GM19328 (cell line): ENCODE measurements around the gene SCAMP2.
A peak's percentile ranks its signal among the peaks of the same experiment; 100 is the strongest.

Experiments
- ATAC-seq: cut with Tn5 transposase; IDR thresholded peaks from one replicate; pipeline ENCODE4 v1.9.1; 2021; ENCODE audit warnings: mild to moderate bottlenecking, moderate library complexity; ENCODE audit not compliant: unreplicated experiment

The SCAMP2 gene

DNA sequence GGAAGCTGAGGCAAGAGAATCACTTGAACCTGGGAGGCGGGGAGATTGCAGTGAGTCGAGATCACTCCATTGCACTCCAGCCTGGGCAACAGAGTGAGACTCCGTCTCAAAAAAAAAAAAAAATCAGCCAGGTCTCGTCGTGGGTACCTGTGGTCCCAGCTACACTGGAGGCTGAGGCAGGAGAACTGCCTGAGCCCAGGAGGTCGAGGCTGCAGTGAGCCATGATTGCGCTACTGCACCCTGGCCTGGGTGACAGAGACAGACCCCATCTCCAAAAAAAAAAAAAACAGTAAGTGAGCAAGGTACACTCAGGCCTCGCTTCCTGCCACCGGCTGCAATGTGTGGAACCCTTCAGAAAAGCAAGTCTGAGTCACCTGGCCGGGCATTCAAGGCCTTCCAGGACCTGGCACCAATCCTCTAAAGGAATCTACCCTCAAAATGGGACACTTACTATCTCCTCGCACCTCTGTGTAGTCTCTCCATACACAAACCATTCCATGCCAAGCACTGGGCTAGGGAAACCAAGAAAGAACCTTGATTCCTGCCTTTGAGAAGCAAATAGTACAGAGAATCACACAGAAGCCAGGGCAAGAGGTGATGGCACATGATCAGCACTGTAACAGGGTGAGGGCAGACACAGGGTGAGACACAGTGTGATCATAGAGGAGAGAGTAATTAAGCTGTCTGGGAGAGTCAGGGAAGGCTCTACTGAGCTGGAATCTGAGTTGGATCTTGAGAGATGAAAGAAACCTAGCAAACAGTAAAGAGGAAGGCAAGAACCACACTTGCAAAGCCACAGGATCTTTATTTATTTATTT is 9.7 kb downstream of the SCAMP2 start:
- ATAC-seq, result no peak

DNA sequence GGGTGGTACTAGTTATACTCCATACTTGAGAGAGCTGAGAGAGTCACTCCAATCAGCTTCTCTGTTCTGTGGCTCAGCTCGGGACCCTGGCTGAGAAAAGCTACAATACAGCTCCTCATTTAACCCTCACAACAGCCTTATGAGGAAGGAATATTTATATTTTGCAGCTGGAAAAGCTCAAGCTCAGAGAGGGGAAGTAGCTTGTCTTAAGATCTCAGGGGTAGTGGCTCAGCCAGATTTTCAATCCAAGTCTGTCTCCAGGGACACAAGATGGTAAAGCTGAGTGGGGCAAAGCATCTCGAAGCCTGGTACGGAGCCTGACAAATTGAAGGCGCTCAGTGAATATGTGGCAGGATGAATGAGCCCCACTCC is 14.8 kb downstream of the SCAMP2 start:
- ATAC-seq, result no peak

DNA sequence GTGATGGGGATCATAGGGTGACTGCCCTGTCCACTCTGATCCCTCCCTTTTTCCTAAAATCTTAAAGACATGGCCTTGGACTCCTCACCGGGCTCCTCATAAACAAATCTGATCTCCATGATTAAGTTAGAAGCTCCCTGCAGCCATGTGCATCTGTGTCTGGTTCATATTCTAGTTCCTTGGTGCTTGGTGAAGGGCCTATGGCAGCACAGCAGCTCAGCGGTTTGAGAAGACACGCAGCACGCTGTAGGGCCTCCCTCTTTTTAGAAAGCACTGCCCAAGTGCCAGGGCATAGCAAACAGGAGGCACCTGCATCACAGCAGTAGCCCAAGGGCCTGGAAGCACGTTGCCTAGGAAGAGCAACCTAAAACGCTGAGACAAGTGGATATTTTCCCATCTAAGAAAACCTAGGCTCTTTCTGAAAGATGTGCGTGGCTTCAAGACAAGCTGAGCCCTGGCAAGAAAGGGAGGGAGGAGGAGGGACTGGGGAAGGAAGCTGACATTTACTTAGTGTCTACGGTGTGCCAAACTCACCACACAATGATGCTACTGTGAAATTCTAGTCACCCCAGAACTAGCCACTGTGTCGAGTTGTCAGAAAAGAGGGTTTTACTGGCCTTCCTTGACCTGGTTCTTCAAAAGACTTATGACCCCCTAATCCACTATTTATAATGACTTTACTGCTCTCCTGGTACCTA is 15.3 kb downstream of the SCAMP2 start:
- no peak for ATAC-seq

DNA sequence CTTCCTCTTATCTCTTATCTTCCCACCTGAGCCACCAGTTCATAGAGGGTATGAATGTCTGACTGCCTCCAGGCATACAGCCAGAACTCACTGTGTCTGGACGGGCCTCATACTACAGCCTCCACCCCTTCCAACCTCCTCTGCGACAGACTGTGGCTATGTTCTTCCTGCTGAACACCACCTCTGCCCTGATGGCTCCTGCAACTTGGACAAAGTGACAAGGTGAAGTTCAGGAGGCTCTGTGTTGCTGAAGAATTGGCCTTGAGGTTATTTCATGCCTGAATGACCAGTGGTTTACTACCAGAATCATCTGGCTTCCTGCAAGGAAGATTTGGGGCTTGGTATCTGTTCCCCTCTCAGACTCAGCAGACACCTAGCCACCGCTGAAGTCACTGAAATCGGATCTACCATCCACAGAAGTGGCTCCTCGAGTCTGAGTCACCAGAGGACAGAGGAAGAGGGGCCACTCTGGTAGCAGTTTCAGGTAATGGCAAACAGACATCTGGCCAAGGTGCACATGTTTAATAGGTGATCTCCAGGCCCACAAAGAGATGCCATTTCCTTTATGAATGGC is 16.0 kb downstream of the SCAMP2 start:
- ATAC-seq, result no peak

DNA sequence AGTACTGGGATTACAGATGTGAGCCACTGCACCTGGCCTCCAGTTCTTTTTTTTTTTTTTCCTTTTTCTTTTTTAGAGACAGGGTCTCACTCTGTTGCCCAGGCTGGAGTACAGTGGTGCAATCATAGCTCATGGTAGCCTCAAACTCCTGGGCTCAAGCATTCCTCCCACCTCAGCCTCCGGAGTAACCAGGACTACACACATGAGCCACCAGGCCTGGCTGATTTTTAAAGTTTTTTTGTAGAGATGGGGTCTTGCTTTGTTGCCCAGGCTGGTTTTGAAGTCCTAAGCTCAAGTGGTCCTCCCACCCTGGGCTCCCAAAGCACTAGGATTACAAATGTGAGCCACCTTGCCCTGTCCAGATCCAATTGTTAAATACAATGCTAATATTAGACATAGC is 16.6 kb downstream of the SCAMP2 start:
- no peak for ATAC-seq

DNA sequence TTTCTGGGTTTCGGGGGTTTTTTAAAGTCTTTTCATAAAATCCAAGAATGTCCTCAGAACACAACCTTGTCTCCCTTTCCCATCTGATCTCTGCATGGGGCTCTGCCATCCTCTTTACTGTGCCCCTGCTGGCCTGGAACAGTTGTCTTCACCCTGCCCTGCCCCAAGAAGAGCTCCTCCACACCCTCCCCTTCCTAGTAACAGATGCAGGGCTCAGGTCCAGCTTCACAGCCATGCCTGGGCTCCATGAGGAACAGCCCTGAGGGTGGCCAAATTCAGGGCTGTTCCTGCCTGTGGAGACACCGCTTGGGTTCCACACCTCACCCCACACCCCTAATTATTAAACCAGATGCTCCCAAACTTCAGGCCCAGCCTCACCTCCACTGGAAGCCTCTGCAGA is 17.3 kb downstream of the SCAMP2 start:
- ATAC-seq, result no peak

DNA sequence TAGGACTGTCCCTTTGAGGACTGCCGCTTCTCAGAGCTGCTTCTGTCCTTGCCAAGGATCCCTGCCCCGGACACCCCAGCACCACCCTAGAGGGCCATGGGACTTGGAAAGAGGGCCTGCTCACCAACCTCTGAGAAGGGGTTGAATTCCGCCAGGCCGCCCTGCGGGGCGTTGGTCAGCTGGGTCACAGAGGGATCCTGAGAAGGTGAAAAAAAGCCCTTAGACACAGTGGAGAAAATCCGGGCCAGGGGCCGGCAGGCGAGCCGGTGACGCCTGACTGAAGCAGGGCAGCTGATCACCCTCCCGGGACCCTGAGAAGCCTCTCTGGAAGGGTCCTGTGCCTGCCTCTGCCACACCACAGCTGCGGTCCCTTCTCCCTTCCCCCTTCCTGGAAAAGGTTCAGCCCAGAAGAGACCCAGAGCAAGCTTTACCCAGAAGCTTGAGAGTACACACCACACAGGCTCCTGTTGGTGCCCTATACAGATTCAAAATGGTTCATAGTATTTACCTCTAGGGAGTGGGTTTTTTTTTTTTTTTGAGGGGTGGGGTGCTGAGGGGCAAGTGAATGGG is 18.6 kb downstream of the SCAMP2 start:
- ATAC-seq, result no peak

DNA sequence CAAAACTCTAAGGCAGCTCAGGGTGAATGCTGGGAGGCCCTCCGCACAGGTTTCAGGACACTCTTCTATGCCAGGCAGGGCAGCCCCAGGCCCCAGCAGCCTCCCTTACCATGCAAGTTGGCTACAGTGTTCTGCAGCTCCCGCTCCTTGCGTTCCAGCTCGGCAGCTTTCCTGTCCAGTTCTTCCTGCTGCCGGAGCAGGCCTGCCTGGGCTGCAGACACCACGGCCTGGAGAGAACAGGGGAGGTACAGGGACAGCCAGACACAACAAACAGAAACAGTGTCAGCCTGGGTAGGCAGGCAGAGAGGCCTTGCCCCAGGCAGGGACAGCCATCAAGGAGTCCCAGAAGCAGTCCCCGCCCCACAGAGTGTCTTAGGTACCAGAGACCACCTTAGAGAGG is 21.2 kb downstream of the SCAMP2 start:
- ATAC-seq, result no peak

DNA sequence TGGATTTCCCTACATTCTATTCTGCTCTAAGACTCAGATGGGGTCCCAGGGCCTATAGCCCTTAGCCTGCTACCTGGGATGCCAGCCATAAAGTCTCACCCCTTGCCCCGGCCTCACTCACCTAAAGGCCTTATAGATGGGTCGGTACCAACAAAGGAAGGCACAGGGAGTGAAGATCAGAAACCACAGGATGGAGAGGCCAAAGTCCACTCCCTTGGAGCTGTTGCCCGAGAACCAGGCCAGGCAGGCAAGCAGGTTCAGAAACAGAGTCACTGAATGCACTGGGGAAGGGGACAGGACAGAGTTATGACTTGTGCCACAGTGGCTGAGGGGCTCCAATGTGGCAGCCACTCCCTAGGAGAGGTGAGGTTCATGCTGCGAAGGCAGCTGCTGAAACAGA is 22.8 kb downstream of the SCAMP2 start:
- no peak for ATAC-seq

DNA sequence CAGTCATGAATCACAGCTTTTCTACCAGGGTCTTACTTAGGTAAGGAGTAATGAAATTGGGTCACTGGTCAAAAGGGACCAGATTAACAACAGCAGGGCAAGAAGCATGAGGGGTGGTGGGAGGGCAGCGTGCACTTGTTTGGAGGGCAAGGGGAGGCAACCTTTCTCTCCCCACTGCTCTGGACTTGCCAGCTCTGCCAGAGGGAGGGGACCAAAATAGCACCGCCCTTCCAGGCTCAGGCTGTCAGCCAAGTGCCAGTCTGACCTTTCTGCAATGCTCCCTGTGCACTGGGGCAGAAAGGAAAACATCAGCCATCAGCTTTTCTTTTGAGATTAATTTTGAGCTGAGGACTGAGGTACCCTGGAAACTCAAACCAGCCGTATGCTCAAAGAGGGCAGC is 25.7 kb downstream of the SCAMP2 start:
- no peak for ATAC-seq

DNA sequence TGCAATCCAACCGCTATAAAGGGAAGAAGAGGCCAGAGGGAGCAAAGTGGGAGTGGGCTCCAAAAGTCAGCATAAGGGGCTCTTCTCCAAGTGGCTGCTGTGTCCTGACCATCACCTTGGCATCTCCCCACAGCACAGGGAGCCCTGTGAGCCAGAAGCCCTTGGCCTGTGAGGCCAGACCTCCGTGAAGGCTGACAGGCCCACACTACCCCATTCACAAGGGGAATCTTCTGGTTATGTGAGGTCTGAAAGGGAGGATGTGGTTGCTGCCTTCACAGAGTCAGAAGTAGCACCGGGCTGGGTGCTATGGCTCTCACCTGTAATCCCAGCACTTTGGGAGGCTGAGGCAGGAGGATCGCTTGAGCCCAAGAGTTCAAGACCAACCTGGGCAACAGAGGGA is 27.6 kb downstream of the SCAMP2 start:
- ATAC-seq, result no peak

DNA sequence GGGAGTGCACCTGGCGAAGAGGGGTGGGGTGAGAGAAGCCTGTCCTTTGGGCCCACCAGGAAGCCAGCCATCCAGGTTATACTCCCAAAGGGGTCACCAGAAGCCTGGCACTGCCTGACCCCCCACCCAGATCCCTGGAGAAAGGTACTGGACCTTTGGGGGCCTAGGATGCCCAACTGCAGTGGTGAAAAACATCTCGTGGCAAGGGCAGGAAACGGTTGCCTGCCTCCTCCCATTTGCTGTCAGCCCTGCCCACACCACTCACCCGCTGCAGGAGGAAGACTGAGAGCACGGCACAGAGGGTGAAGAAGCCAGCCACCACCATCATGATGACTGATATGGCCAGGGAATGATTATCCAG is 28.0 kb downstream of the SCAMP2 start:
- ATAC-seq, result no peak

DNA sequence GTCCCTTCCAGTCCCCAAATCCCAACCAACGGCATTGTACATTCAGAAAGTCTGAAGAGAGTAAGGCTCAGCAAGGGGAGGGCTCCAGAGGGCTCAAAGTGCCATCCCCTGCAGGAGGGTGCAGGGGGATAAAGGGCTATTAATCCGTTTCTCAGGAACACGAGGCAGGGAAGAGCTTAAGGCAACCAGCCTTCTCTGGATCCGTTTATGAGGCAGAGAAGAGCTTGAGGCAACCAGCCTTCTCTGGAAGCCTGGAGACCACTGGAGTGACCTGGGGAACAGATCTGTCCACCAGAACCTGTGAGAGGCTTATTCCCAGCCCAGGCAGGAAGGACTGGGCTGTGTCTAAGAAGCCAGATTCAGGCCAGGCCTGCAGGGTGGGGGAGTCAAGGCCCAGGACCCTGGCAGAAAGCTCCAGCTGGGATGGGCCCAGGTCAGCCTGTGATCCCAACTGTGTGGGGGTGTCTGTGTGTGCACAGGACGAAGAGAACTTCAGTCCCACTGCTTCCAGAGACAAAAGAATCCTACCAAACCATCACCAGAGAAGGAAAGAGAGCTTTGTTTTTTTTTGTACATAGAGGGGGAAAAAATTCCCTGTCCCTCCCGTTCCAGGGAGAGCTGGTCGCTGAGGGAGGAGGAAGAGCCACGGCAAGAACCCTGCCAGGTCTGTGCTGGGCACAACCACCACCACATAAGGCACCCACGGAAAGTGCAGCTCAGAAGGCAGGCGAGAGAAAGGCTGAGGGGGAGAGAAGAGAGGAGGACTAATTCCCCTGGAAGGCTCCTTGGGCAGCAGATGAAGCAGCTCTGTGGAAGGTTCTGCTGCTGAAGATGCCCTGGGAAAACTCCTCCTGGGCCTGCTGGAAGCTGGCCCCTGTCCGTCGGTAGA is 28.6 kb downstream of the SCAMP2 start:
- no peak for ATAC-seq

DNA sequence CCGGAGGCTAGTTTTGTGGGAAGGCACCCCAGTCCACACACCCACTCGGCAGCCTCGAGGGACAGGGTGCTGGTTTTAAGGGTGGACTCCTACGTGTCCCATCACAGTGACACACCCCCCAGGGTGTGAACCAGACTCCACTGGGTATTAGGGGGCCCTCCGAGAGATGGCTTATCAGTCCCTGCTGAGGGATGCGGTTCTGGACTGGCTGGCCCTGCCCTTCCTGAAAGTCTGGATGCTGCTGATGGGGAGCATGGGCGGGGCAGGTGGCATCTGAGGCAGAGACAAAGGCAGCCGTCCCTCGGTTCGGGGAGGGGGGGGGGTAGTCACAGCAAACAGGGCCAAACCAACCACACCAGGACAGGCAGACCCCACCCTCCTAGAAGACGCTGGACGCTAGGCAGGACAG is 29.3 kb downstream of the SCAMP2 start:
- no peak for ATAC-seq

DNA sequence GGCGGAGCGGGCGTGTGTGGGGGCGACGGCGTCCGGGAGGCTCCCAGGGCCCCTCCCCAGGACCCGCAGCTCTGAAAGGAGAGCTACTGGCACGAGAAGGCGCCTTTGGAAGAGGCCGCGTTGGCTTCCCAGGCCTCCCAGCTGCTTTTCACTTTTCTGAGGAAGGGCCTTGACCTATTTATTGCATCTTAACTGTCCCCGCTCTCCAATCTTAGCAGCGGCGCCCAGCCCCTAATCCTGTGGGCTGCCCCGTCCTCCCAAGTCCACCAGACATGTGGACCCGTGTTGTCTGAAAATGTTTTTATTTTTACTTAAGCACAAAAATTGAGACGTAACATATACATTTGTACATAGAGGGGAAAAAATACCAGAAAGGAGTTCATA is 29.7 kb downstream of the SCAMP2 start:
- no peak for ATAC-seq

DNA sequence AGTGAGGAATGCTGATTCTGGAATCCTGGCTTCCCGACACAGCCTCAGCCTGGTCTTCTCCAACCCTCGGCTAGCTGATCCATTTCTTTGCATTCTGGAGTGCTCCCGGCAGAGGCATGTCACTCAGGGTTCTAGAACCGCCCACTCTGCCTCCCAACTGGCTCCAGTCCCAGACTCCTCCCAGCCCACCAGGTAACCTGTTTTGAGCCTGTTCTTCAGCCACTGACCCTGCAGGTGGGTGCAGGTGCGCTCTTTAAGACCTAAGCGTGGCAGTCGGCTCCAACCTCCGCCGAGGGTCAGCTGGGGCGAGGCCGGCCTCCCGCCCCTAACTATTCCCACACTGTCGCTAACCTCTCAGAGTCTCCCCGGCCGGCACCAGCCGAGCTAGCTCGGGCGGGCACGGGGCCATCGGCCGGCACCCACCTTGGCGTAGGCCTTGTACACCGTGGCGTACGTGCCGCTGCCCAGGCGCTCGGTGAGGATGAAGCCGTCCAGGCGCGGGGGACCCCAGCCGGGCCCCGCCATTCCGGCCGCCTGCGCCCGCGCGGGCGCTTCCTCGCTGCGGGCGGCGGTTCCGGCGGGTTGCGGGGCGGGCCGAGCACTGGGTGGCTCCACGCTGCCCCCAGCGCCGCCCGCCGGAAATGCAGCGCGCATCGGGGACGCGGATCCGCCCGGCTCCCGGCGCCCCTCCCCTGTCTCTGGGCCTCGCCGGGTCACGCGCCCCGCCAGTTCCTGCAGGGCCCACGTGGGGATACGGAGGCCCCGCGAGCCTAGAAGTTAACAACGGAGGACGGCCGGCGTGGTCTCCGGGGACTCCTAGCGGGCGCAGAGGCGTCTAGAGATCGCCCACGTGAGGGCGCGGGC is 30.4 kb downstream of the SCAMP2 start, which contains the start of gene ULK3:
TSS of gene ULK3 (minus strand) at position 576 of the 864 bp plus-strand sequence. CDS start at position 525, 51 bp downstream.
- ATAC-seq, result peak; percentile 82

DNA sequence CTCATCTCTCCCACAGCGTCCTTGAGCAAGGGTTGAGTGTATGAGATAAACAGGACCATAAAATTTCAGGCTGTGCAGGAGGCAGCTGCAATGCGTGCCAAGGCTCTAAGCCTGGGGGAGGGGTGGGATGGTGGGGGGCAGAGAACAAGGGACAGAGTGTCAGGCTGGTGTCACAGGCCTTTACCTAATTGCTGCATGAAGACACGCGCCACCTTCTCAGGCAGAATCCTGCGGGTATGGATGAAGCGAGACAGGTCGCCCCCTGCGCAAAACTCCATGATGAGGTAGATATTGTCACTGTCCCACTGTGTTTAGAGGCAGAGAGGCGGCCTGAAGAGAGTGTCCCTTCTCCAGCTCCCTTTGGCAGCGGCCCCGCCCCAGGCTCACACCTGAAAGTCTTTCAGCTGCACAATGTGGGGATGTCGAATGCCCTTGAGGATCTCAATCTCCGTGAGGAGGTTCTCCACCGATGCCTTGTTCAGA is 31.2 kb downstream of the SCAMP2 start:
- ATAC-seq, result no peak

DNA sequence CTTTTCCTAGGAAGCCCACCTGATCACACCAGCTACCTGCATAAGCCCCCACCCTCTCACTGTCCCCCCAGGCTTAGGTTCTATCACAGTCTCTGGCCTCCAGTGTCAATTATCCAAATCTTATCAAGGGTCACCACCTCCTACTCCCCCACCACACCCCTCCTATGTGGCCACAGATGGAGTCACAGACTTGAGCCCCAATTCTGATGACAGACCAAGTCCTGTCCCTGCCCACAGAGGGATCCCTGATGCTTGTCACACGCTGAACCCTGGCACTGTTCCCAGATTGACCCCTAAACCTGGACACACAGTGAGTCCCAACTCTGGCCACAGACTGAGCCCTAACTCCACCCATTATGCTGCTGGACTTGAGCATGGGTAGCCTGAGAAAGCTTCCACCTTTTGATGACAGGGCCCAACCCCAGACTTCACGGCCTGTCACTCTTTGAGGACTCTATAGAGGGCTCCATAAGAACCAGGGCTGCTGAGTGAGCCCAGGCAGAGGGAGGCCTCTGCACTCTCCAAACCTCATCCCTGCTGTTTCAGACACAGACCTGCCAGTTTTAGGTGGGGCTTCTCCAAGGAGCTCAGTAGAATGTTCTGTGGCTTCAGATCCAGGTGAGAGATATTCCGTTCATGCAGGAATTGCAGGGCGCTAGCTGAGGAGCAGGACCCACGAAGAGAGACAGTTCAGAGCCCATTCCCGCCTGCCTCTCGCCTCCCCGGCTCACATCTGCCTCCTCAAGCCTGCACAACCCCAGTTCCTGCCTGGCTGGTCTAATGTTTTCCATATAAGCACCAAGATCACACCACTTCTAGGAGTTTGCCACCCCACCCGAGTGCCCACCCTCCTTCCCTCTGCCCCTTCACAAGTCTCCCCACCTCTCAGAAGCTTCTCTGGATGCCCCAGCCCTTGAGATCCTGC is 32.1 kb downstream of the SCAMP2 start:
- ATAC-seq, result no peak
